Fibroblast of mammary gland (primary cell): ENCODE measurements around the gene RRP1B.
"Not testable (repeated sequence)": the region's sequence is repeated elsewhere in the genome, so short reads cannot be mapped to it uniquely, and the experiment has no call there.

Experiments
- DNase-seq: peaks from one replicate; pipeline ENCODE4 v3.0.0-alpha.2; 2010; ENCODE audit warnings: low read depth
- H3K4me3 ChIP-seq: 2 replicates; pipeline ENCODE4 v1.5.1; 2011; ENCODE audit warnings: low read depth, mild to moderate bottlenecking, low read length, moderate library complexity; ENCODE audit not compliant: control insufficient read depth
- CTCF ChIP-seq: conservative IDR thresholded peaks from 2 replicates; pipeline ENCODE4 v1.5.1; 2011; ENCODE audit warnings: low read depth, low read length, inconsistent platforms; ENCODE audit not compliant: control insufficient read depth, insufficient read depth

Gene RRP1B

GRCh38 chr21:43708745-43709381 is 49.5 kb downstream of the RRP1B start:
- no peak for TF ChIP-seq CTCF
- DNase-seq = no peak
- H3K4me3 ChIP-seq = no peak overlapping the region

- DNase-seq = no peak
- no peak overlapping the region for H3K4me3 ChIP-seq
- TF ChIP-seq CTCF = no peak
These were observed 53.0 kb downstream of the RRP1B start for GRCh38 chr21:43712268-43712942.

GRCh38 chr21:43713123-43713522 is 53.8 kb downstream of the RRP1B start:
- H3K4me3 ChIP-seq, DNase-seq: not testable (repeated sequence)

- no peak for TF ChIP-seq CTCF
- DNase-seq = peak; percentile 35
- H3K4me3 ChIP-seq = no peak overlapping the region
These were observed 57.2 kb downstream of the RRP1B start for GRCh38 chr21:43716376-43717165.

GRCh38 chr21:43717166-43717853 is 58.0 kb downstream of the RRP1B start:
- DNase-seq = no peak
- TF ChIP-seq CTCF = no peak
- no peak overlapping the region for H3K4me3 ChIP-seq

- DNase-seq = no peak
- no peak for TF ChIP-seq CTCF
- H3K4me3 ChIP-seq = peak overlapping the region; percentile 86
These were observed 58.9 kb downstream of the RRP1B start for GRCh38 chr21:43717967-43718871.
